CD14-positive monocyte (primary cell): ENCODE results near the gene ADGRG1. TPM values are rescaled to one million over a fixed set of nuclear protein-coding genes. Genes with fewer than 3 reads are reported as not detected.

Source experiments
- DNase-seq, 3 donors: peaks; one replicate each; pipeline ENCODE4 v3.0.0-alpha.2; 2011 to 2022
- H2AFZ ChIP-seq: 2 replicates; pipeline ENCODE4 v1.6.0; 2012; ENCODE audit warnings: mild to moderate bottlenecking, low read depth, low read length, inconsistent platforms; ENCODE audit not compliant: insufficient read depth, poor library complexity, severe bottlenecking
- H3K27ac ChIP-seq, 2 donors: 1 replicate in 1 of 2; 2 replicates in 1 of 2; pipeline ENCODE4 v1.5.1; 2012 to 2013; ENCODE audit warnings: low read length in 2 of 2, control low read depth in 1 of 2, inconsistent platforms in 1 of 2, low read depth in 1 of 2, mild to moderate bottlenecking in 1 of 2
- H3K27me3 ChIP-seq, 2 donors: one replicate each; pipeline versions ENCODE4 v1.6.0 to v1.6.1; 2011 to 2013; ENCODE audit warnings: low read length in 2 of 2; ENCODE audit not compliant: control insufficient read depth in 2 of 2, insufficient read depth in 2 of 2
- H3K36me3 ChIP-seq, 2 donors: replicated peaks in 1 of 2; 1 replicate in 1 of 2; 2 replicates in 1 of 2; pipeline versions ENCODE4 v1.5.1 to v1.6.1; 2012 to 2013; ENCODE audit warnings: low read length in 2 of 2, control low read depth in 1 of 2, inconsistent platforms in 1 of 2, mild to moderate bottlenecking in 1 of 2; ENCODE audit not compliant: insufficient read depth in 2 of 2, control insufficient read depth in 1 of 2
- H3K4me1 ChIP-seq, 2 donors: 1 replicate in 1 of 2; 2 replicates in 1 of 2; pipeline versions ENCODE4 v1.5.1 to v1.6.1; 2012 to 2013; ENCODE audit warnings: low read length in 2 of 2, control low read depth in 1 of 2, inconsistent platforms in 1 of 2, mild to moderate bottlenecking in 1 of 2, moderate library complexity in 1 of 2; ENCODE audit not compliant: insufficient read depth in 2 of 2, control insufficient read depth in 1 of 2
- H3K4me2 ChIP-seq: replicated peaks from 2 replicates; pipeline ENCODE3; 2012; ENCODE audit warnings: low read length, moderate library complexity, mild to moderate bottlenecking; ENCODE audit not compliant: poor library complexity, severe bottlenecking; ENCODE audit errors: extremely low read depth
- H3K4me3 ChIP-seq, 3 experiments: fragments of 200-600 bp in 1 of 3; sonication (generic) in 1 of 3; replicated peaks in 1 of 3; 1 replicate in 2 of 3; 2 replicates in 1 of 3; pipeline ENCODE4 v1.5.1; 2011 to 2013; ENCODE audit warnings: low read length in 3 of 3, mild to moderate bottlenecking in 3 of 3, control low read depth in 2 of 3, low read depth in 2 of 3, inconsistent platforms in 1 of 3, moderate library complexity in 1 of 3
- H3K79me2 ChIP-seq: 2 replicates; pipeline ENCODE4 v1.6.0; 2012; ENCODE audit warnings: mild to moderate bottlenecking, control low read depth, inconsistent platforms, low read length, moderate library complexity; ENCODE audit not compliant: insufficient read depth
- H3K9ac ChIP-seq: 2 replicates; pipeline ENCODE4 v1.6.0; 2017; ENCODE audit warnings: low read length, mild to moderate bottlenecking; ENCODE audit not compliant: insufficient read depth, poor library complexity, severe bottlenecking
- H3K9me3 ChIP-seq, 2 donors: replicated peaks in 1 of 2; 1 replicate in 1 of 2; 2 replicates in 1 of 2; pipeline versions ENCODE4 v1.5.1 to v1.6.1; 2012 to 2013; ENCODE audit warnings: low read length in 2 of 2, control low read depth in 1 of 2; ENCODE audit not compliant: control insufficient read depth in 1 of 2, insufficient read depth in 1 of 2
- H4K20me1 ChIP-seq: 2 replicates; pipeline ENCODE4 v1.6.0; 2012; ENCODE audit warnings: mild to moderate bottlenecking, low read length, control low read depth, moderate library complexity; ENCODE audit not compliant: insufficient read depth
- H3K27ac Mint-ChIP-seq, 7 donors: one replicate each; pipeline ENCODE4 v1.8.0; 2020; ENCODE audit warnings: mild to moderate bottlenecking in 7 of 7, mixed read lengths in 7 of 7, moderate library complexity in 6 of 7, inconsistent platforms in 2 of 7
- H3K27me3 Mint-ChIP-seq, 3 donors: one replicate each; pipeline ENCODE4 v1.8.0; 2021 to 2022; ENCODE audit warnings: low read depth in 3 of 3, mild to moderate bottlenecking in 3 of 3, mixed read lengths in 3 of 3, moderate library complexity in 3 of 3, inconsistent platforms in 1 of 3
- H3K36me3 Mint-ChIP-seq, 2 donors: one replicate each; pipeline ENCODE4 v1.8.0; 2020; ENCODE audit warnings: mixed read lengths in 2 of 2, inconsistent platforms in 1 of 2, mild to moderate bottlenecking in 1 of 2
- H3K4me1 Mint-ChIP-seq: one replicate; pipeline ENCODE4 v1.8.0; 2020; ENCODE audit warnings: mild to moderate bottlenecking, mixed read lengths
- H3K4me3 Mint-ChIP-seq, 2 donors: one replicate each; pipeline ENCODE4 v1.8.0; 2020; ENCODE audit warnings: mild to moderate bottlenecking in 2 of 2, mixed read lengths in 2 of 2, moderate library complexity in 1 of 2
- H3K9me3 Mint-ChIP-seq, 7 donors: one replicate each; pipeline ENCODE4 v1.8.0; 2020 to 2022; ENCODE audit warnings: mixed read lengths in 7 of 7, mild to moderate bottlenecking in 6 of 7, moderate library complexity in 6 of 7, inconsistent platforms in 2 of 7
- WGBS: methylation state at CpG from one replicate; pipeline ENCODE4 v1.1.5; 2013; ENCODE audit warnings: missing lambda C conversion rate; ENCODE audit not compliant: insufficient coverage; 5-methylcytosine and 5-hydroxymethylcytosine counted together
- intact Hi-C, 2 donors: fragments of 100-400 bp; cut with micrococcal nuclease; formaldehyde crosslinking; loops; one replicate each; pipeline versions ENCODE4 v1.15.0 to v1.15.1; 2023
- polyA plus RNA-seq, 3 donors: library from polyadenylated mRNA; depleted of rRNA in 1 of 3; unstranded in 2 of 3; stranded (reverse) in 1 of 3; fragments of 300-500 nt in 2 of 3; fragments of >200 nt in 1 of 3; fragmentation: Illumina TruSeq in 2 of 3; gene quantifications; 1 replicate in 2 of 3; 2 replicates in 1 of 3; pipeline ENCODE4 v1.2.3, GENCODE V29; 2012 to 2021
- TF ChIP-seq, protein P1 (sequence below): fragments of 200-600 bp; IDR thresholded peaks from one replicate; pipeline ENCODE4 v1.8.0; 2022; ENCODE audit warnings: antibody characterized with exemption, mild to moderate bottlenecking

The ADGRG1 gene
- polyA plus RNA-seq, 3 donors, result 0.07 to 0.39 (median 0.08) TPM

DNA sequence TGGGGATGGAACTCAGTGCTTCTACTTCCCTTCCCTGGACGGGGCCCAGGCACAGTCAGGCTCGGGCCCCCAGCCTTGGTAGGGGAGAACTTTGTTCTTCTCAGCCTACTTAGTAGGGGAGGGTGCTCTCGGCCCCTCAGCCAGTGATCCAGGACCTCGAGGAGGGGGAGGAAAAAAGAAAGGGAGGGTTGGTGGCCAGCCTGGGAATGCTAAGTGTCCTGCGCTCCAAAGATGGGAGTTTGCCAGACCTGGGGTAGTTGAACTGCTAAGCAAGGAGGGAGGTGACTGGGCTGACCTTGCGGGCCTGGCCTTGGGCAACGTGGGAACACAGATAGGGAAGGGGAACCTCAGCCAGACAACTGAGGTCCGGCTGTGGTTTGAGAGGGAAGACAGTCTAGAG, 12.2 kb downstream of the ADGRG1 start:
- no peak overlapping the region for H3K27ac Mint-ChIP-seq
- no peak overlapping the region for H3K4me2 ChIP-seq
- TF ChIP-seq, protein P1, sequence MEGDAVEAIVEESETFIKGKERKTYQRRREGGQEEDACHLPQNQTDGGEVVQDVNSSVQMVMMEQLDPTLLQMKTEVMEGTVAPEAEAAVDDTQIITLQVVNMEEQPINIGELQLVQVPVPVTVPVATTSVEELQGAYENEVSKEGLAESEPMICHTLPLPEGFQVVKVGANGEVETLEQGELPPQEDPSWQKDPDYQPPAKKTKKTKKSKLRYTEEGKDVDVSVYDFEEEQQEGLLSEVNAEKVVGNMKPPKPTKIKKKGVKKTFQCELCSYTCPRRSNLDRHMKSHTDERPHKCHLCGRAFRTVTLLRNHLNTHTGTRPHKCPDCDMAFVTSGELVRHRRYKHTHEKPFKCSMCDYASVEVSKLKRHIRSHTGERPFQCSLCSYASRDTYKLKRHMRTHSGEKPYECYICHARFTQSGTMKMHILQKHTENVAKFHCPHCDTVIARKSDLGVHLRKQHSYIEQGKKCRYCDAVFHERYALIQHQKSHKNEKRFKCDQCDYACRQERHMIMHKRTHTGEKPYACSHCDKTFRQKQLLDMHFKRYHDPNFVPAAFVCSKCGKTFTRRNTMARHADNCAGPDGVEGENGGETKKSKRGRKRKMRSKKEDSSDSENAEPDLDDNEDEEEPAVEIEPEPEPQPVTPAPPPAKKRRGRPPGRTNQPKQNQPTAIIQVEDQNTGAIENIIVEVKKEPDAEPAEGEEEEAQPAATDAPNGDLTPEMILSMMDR, result no peak

DNA sequence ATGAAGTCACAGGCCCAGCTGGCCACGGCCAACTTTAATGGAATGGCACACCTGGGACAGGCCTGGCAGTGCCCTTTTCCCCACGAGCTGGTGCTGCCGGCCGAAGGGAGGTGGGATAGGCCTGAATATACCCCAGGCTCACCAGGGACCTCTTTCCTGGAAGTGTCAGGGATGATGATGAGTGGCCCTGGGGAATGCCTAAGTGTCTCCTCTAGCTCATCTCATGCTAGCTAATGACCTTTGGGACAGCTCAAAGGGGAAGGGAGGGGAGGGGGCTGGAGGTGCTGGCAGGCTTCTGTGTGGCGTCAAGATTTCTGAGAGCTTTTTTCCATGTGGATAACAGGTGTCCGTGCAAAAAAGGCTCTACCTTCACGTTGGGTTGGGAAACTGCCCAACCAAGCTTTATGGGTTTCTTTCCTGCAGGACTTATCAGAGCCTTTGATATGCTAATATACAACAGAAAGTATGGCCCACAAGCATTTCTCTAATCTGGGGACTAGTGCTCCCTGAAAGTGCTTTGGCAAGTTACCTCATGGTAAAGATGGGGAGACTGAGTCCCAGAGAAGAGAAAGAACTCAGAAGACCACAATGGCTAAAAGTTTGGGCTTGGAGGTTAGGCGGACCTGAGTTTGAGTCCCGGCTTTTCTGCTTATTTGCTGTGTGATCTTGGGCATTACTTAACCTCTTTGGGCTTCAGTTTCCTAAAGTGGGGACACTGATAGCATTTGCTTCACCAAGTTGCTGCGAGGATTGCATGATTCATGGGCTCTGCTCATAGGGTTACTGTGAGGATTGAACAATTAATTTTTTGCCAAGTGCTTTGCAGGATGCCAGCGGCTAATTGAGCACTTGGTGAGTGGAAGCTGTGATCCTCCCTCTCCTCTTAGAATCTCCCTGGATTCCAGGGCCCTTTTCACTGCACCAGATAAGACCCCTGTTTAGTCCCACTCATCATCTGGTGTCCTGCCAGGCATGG, 14.0 kb downstream of the ADGRG1 start:
- Mint-ChIP-seq H3K27ac (peak overlapping the region in 1 of 7 donors; percentile 12), H3K9me3 (peaks cover 0 to 5% (median 0%) of the 10 kb centered on the region in 7 donors), H3K36me3 (no peaks in the 10 kb centered on the region), H3K4me1 (peaks cover 8% of the 10 kb centered on the region), H3K27me3 (peaks cover 44 to 76% (median 57%) of the 10 kb centered on the region in 3 donors), H3K4me3 (peak overlapping the region in 1 of 2 donors; percentile 48)
- DNase-seq, result no peak
- intact Hi-C loops, result no loop called here
- Histone ChIP-seq H3K27me3 (peaks cover 2 to 70% of the 10 kb centered on the region in 2 donors), H3K4me3 (no peak overlapping the region), H3K79me2 (no peaks in the 10 kb centered on the region), H3K9ac (no peak overlapping the region), H3K9me3 (no peaks in the 10 kb centered on the region), H2AFZ (no peak overlapping the region), H3K36me3 (no peaks in the 10 kb centered on the region), H3K4me1 (peaks cover 5 to 6% of the 10 kb centered on the region in 2 donors), H3K27ac (no peak overlapping the region), H4K20me1 (no peaks in the 10 kb centered on the region), H3K4me2 (no peak overlapping the region)
- WGBS, result 80% methylated on average over 7 of the region's 11 CpGs
- TF ChIP-seq, protein P1, result no peak

More for the DNA sequence above, 12.2 kb downstream of the ADGRG1 start:
- Mint-ChIP-seq H3K4me1 (peaks cover 13% of the 10 kb centered on the region), H3K27me3 (peaks cover 35 to 71% (median 45%) of the 10 kb centered on the region in 3 donors), H3K9me3 (peaks cover 0 to 3% (median 0%) of the 10 kb centered on the region in 7 donors), H3K4me3 (no peak overlapping the region), H3K36me3 (no peaks in the 10 kb centered on the region)
- H3K27me3 ChIP-seq, result peaks cover 2 to 75% of the 10 kb centered on the region in 2 donors
- peaks cover 3 to 6% of the 10 kb centered on the region in 2 donors for H3K4me1 ChIP-seq
- intact Hi-C loops, result no loop called here
- 36% methylated on average over 6 of the region's 8 CpGs for WGBS
- no peaks in the 10 kb centered on the region for H3K36me3 ChIP-seq
- H2AFZ ChIP-seq, result no peak overlapping the region
- no peaks in the 10 kb centered on the region for H3K9me3 ChIP-seq
- H3K9ac ChIP-seq, result no peak overlapping the region
- no peak overlapping the region for H3K27ac ChIP-seq
- no peaks in the 10 kb centered on the region for H3K79me2 ChIP-seq
- DNase-seq, result no peak
- no peaks in the 10 kb centered on the region for H4K20me1 ChIP-seq
- H3K4me3 ChIP-seq, result no peak overlapping the region
